A673 (cell line): Measurements from ENCODE around the gene KATNAL2. TPM values are rescaled to one million over a fixed set of nuclear protein-coding genes. Genes with fewer than 3 reads are reported as not detected.

Source experiments
- BruUV-seq: library from RNA; stranded (reverse); fragments of 400-500 nt; replicated peaks from 2 replicates; lab custom pipeline; 2021; lab: Mats Ljungman, UMichigan
- CTCF ChIA-PET: fragments of 300-600 bp; sonication (Branson Sonifier 250); formaldehyde crosslinking; loops from one replicate; lab custom pipeline; 2022; ENCODE audit warnings: antibody characterized with exemption; lab: Charles Lee
- POLR2A ChIA-PET: fragments of 300-600 bp; sonication (Branson Sonifier 250); formaldehyde crosslinking; loops from one replicate; lab custom pipeline; 2022; ENCODE audit warnings: antibody characterized with exemption; ENCODE audit not compliant: low non-redundant PET; lab: Charles Lee
- DNase-seq: peaks from one replicate; pipeline ENCODE4 v3.0.0-alpha.2; 2015; ENCODE audit warnings: low spot score
- H3K27ac ChIP-seq: fragments of 200-600 bp; sonication (generic); 2 replicates; pipeline ENCODE4 v1.5.1; 2016; ENCODE audit warnings: mixed run types, low read depth, mild to moderate bottlenecking, mixed read lengths, antibody characterized with exemption, low read length; ENCODE audit not compliant: poor library complexity, severe bottlenecking
- H3K27me3 ChIP-seq: fragments of 200-600 bp; sonication (generic); replicated peaks from 2 replicates; pipeline ENCODE4 v1.6.1; 2017; ENCODE audit warnings: mixed run types, low read depth, mild to moderate bottlenecking, mixed read lengths, antibody characterized with exemption, low read length; ENCODE audit not compliant: insufficient read depth, poor library complexity
- H3K36me3 ChIP-seq: fragments of 200-600 bp; sonication (generic); 2 replicates; pipeline ENCODE4 v1.6.1; 2016; ENCODE audit warnings: mixed run types, mild to moderate bottlenecking, mixed read lengths, antibody characterized with exemption, low read length; ENCODE audit not compliant: insufficient read depth, poor library complexity, severe bottlenecking
- H3K4me1 ChIP-seq: fragments of 200-600 bp; sonication (generic); 2 replicates; pipeline ENCODE4 v1.6.1; 2017; ENCODE audit warnings: mixed run types, mild to moderate bottlenecking, mixed read lengths, antibody characterized with exemption, low read length; ENCODE audit not compliant: insufficient read depth, poor library complexity, severe bottlenecking
- H3K4me3 ChIP-seq: fragments of 200-600 bp; sonication (generic); 2 replicates; pipeline ENCODE4 v1.5.1; 2016; ENCODE audit warnings: low read depth, mixed run types, mild to moderate bottlenecking, mixed read lengths, low read length; ENCODE audit not compliant: poor library complexity, severe bottlenecking
- H3K9me3 ChIP-seq: fragments of 200-600 bp; sonication (generic); 2 replicates; pipeline ENCODE4 v1.6.1; 2016; ENCODE audit warnings: mixed run types, low read depth, mild to moderate bottlenecking, mixed read lengths, antibody characterized with exemption, low read length; ENCODE audit not compliant: poor library complexity, severe bottlenecking
- EZH2 ChIP-seq: fragments of 200-600 bp; sonication (generic); IDR thresholded peaks from 2 replicates; pipeline ENCODE4 v1.6.1; 2017; ENCODE audit warnings: borderline replicate concordance, low read depth, mild to moderate bottlenecking, mixed read lengths, antibody characterized with exemption, low read length; ENCODE audit not compliant: poor library complexity, severe bottlenecking
- intact Hi-C: fragments of 100-400 bp; cut with micrococcal nuclease; formaldehyde crosslinking; loops from one replicate; pipeline ENCODE4 v1.10.0; 2022; ENCODE audit not compliant: unreplicated experiment
- total RNA-seq: library from RNA; stranded (reverse); gene quantifications from 2 replicates; pipeline ENCODE4 v1.2.3, GENCODE V29; 2021
- TF ChIP-seq, protein P1 (sequence below): fragments of 300-800, 200-600 bp; sonication (generic); conservative IDR thresholded peaks from 2 replicates; pipeline ENCODE4 v1.5.1; 2017; ENCODE audit warnings: low read depth, mild to moderate bottlenecking, antibody characterized with exemption, low read length, moderate library complexity, mixed read lengths

KATNAL2 gene
- total RNA-seq, 1 experiment from 2014 or later = 10.6 TPM

DNA sequence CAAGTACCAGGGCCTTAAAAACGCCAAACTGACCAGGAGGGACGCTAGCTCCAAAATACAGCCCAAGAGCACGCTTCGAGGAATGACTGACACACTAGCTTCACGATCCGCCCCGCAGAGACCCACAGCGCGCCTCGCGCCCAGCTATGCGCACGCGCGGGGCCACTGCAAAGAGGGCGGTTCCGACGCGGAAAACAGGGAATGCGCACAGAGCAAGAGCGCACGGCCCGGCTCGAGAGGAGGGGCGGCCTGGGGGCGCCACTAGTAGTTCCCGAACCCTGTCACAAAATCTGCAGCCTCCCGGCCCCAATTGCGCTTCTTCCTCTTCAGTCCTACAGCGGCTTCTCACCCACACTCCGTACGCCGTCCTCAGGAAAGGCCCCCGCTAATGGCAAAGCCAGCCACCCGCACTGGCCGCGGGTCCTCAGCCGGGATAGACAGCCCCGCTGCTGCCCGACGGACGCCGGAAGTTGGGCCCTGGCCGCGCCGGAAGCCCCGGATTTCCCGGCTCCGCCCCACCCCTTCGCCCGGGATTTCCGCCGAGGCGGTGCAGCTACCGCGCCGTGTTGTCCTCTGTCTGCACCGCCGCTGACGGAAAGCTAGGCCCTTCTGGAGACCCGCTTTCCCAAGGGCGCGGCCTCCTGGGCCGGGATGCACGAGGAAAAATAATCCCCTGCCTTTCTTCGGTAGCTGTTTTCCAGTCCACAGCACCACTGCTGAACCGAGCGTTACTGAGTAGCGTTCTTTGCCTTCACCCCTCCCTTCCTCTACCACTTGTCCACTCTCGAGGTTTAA, 232.8 kb downstream of the KATNAL2 start, which contains the start of gene HDHD2:
HDHD2 (minus strand) TSS at position 472 of the 795 bp plus-strand sequence. CDS start 14,061 bp downstream, outside the sequence.
- Histone ChIP-seq H3K4me1 (peaks cover 12% of the 10 kb centered on the region), H3K27me3 (no peaks in the 10 kb centered on the region), H3K36me3 (peaks cover 15% of the 10 kb centered on the region), H3K4me3 (peak within 1 kb of the TSS; percentile 59), H3K9me3 (no peaks in the 10 kb centered on the region), H3K27ac (peak within 1 kb of the TSS; percentile 91)
- BruUV-seq = no TSS peak
- ChIA-PET CTCF (interaction anchor here (1.1 kb wide), 1 partner anchor 99 kb away, joined by 3 read pairs; no protein-coding TSS in a partner anchor), POLR2A (interaction anchor here (0.6 kb wide), 1 partner anchor 14 kb away, joined by 3 read pairs; no protein-coding TSS in a partner anchor)
- DNase-seq = peak; percentile 94
- intact Hi-C loops = no loop called here
- TF ChIP-seq, protein P1, sequence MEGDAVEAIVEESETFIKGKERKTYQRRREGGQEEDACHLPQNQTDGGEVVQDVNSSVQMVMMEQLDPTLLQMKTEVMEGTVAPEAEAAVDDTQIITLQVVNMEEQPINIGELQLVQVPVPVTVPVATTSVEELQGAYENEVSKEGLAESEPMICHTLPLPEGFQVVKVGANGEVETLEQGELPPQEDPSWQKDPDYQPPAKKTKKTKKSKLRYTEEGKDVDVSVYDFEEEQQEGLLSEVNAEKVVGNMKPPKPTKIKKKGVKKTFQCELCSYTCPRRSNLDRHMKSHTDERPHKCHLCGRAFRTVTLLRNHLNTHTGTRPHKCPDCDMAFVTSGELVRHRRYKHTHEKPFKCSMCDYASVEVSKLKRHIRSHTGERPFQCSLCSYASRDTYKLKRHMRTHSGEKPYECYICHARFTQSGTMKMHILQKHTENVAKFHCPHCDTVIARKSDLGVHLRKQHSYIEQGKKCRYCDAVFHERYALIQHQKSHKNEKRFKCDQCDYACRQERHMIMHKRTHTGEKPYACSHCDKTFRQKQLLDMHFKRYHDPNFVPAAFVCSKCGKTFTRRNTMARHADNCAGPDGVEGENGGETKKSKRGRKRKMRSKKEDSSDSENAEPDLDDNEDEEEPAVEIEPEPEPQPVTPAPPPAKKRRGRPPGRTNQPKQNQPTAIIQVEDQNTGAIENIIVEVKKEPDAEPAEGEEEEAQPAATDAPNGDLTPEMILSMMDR = no peak
- no peak for TF ChIP-seq EZH2

DNA sequence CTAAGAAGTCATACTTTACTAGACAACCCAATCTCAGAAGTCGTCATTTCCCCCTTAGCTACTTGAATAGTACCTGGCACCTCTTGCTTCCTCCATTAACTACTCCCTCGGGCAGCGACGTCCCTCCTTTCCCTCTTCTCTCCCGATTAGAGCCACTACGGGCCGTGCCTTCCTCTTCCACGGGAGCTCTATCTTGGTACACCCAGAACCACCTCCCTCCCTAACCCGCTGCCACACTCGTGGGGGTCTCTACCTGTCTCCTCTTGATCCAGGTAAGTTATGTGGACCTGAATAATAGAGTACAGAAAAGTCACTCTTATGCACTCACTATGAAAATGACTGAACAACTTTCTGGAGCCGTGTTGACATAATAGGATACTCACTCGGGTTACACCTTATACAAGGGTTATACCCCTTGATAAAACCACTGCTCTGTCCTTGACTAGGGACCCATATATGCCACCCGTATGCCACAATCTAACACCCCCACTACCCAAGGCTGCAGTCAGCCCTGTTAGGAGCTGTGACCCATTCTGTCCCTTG, 233.5 kb downstream of the KATNAL2 start:
- Histone ChIP-seq H3K9me3 (no peaks in the 10 kb centered on the region), H3K36me3 (peaks cover 22% of the 10 kb centered on the region), H3K4me1 (peaks cover 12% of the 10 kb centered on the region), H3K27me3 (no peaks in the 10 kb centered on the region), H3K27ac (peak overlapping the region; percentile 91), H3K4me3 (peak overlapping the region; percentile 59)
- TF ChIP-seq EZH2 = no peak
- TF ChIP-seq, protein P1 = no peak
- ChIA-PET CTCF (interaction anchor here (1.1 kb wide), 1 partner anchor 100 kb away, joined by 3 read pairs; no protein-coding TSS in a partner anchor), POLR2A (no interaction called here)
- TSS peak; percentile 96 for BruUV-seq
- DNase-seq = no peak
- intact Hi-C loops = no loop called here

DNA sequence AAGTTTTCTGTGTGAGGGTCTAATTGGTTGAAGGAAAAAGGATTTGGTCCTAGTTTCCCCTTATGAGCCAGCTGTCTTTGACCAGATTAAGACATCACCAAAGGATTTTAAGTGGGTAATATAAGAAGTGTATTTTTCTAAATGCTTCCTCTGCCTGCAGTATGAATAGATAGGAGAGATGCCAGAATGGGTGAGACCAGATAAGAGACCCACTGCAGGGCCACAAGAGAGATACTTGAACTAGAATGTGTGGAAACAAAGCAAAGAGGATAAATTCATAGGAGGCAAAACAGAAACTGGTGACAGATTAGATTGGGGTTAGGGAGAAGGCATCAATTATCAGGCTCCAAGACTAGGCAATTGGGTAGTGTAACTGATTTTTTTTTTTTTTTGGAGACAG, 234.0 kb downstream of the KATNAL2 start:
- H3K4me3 ChIP-seq = peak overlapping the region; percentile 59
- H3K27me3 ChIP-seq = no peaks in the 10 kb centered on the region
- peaks cover 12% of the 10 kb centered on the region for H3K4me1 ChIP-seq
- peaks cover 21% of the 10 kb centered on the region for H3K36me3 ChIP-seq
- H3K9me3 ChIP-seq = no peaks in the 10 kb centered on the region
- ChIA-PET POLR2A (interaction anchor here (0.6 kb wide), 1 partner anchor 104 kb away, joined by 9 read pairs; no protein-coding TSS in a partner anchor), CTCF (interaction anchor here (1.1 kb wide), 1 partner anchor 100 kb away, joined by 3 read pairs; no protein-coding TSS in a partner anchor)
- DNase-seq = no peak
- intact Hi-C loops = no loop called here
- BruUV-seq = no TSS peak
- peak overlapping the region; percentile 91 for H3K27ac ChIP-seq
- no peak for TF ChIP-seq EZH2
- TF ChIP-seq, protein P1 = no peak
